Dedifferentiated amniotic fluid mesenchymal stem cell (primary cell): ENCODE data around the gene GALP.
"Not testable (repeated sequence)": the region's sequence is repeated elsewhere in the genome, so short reads cannot be mapped to it uniquely, and the experiment has no call there.

Experiments
- DNase-seq: peaks from one replicate; pipeline ENCODE4 v3.0.0-alpha.2; 2016; ENCODE audit errors: extremely low spot score

GALP gene

GRCh38 chr19:56191115-56191514 lies 15.3 kb downstream of the GALP start:
- no peak for DNase-seq

GRCh38 chr19:56191711-56192110 lies 15.9 kb downstream of the GALP start:
- no peak for DNase-seq

GRCh38 chr19:56193981-56194640 lies 18.3 kb downstream of the GALP start:
- no peak for DNase-seq

DNA sequence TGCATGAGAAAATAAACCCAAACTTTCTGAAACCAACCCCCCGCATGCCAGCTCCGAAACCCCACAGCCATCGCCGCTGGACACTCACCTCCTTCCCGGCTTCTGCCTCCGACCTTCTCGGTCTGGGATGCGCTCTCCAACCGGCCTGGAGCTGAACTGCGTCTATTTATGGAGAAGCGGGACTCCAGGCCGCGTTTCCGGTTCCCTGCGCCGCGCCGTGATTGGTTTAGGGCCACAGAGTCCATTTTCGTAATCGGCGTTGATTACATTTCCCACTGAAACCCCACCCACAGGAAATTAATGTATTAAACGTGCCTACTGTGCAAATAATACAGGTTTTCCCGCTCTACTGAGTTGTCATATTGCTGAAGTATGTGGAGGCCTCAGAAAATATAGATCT lies 21.8 kb downstream of the GALP start, which contains the start of gene ZSCAN5B:
Gene ZSCAN5B (minus strand): TSS at position 138 of the 400 bp plus-strand sequence. CDS start 4,731 bp downstream, outside the sequence.
- not testable (repeated sequence) for DNase-seq

- no peak for DNase-seq
These were observed 23.9 kb downstream of the GALP start for GRCh38 chr19:56199687-56200086.

DNA sequence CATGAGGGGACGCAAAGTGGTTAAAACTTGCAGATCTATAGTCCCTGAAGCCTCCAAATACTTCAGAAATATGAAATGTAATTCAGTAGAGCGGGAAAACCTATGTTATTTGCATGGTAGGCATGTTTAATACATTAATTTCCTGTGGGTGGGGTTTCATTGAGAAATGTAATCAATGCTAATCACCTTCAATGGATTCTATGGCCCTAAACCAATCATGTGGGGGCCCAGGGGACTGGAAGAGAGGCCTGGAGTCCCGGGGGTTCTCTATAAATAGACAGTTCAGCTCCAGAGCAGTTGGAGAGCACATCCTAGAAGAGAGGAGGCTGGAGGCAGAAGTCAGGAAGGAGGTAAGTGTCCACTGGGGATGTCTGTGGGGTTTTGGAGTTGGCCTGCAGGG lies 26.2 kb downstream of the GALP start, which contains the start of gene ZSCAN5C:
Gene ZSCAN5C (plus strand): TSS at position 301 of the 400 bp plus-strand sequence. CDS start 3,641 bp downstream, outside the sequence.
- DNase-seq: no peak

DNA sequence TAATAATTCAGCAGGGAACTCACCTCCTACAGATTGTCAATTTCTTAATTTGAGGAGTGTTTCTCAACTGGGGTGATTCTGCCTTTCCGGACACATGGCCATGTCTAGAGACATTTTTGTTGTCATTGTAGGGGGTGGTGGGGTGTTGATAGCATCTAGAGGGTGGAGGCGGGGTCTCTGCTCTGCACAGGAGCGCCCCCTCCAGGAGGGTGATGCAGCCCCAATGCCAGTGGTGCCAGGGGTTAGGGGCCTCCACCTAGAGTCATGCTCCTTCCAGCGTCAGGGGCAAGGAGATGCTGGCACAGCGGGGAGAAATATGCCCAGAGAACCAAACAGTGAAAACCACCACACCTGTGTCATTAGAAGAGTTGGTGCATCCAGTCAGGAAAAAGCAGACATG lies 31.8 kb downstream of the GALP start:
- not testable (repeated sequence) for DNase-seq

- no peak for DNase-seq
These were observed 33.3 kb downstream of the GALP start for GRCh38 chr19:56209091-56209490.

GRCh38 chr19:56210036-56210435 lies 34.2 kb downstream of the GALP start:
- DNase-seq: not testable (repeated sequence)

GRCh38 chr19:56211718-56212117 lies 35.9 kb downstream of the GALP start:
- no peak for DNase-seq

GRCh38 chr19:56217039-56217949 lies 41.5 kb downstream of the GALP start:
- no peak for DNase-seq

DNA sequence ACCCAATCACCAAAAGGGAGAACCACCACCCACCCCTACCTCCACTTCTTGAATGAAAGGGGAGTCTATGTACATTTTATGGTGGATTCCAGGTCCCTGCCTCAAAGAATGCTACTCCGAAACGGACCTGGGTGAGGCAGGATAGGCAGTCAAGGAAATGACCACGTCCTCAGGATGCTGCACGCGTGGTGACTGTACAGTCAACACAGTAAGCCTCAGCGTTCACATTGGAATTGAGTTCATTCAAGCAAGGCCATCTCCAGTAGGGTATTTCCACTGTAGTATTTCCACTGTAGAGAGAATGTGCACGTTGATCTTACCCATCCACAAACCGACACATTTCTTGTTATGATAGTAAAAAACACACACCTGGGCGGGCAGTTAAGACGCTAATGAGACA lies 43.2 kb downstream of the GALP start:
- no peak for DNase-seq

DNA sequence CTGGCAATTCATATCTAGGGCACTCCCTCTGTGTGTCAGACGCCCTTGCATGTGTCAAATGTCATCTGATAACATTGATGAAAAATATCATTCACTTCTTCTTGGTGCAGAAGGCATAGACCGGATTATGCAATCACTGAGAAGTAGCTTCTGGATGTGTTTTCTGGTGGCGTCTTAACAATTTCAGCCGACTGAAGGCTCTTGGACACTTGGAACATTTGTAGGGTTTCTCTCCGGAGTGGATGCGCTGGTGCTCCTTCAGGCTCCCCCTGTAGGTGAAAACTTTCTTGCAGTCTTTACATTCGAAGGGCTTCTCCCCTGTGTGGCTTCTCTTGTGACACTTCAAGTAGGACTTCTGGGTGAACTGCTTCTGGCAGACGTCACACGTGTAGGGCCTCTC lies 45.6 kb downstream of the GALP start:
- not testable (repeated sequence) for DNase-seq

DNA sequence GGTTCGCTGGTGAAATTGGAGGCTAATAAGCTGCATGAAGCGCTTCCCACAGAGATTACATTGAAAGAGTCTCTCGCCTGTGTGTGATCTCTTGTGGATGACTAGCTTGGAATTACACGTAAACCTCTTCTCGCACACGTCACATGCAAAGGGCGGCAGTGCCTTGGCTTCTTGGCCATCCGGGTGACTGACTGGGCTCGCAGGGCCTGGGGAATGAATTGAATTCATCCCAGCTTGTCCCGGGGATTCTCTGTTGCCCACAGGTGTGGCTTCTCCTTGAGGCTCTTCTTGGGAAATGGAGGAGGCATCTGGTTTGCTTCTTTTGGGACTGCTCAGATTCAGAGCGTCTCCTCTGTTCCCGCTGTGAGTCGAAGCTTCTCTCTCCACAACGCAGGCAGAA lies 46.0 kb downstream of the GALP start:
- no peak for DNase-seq

DNA sequence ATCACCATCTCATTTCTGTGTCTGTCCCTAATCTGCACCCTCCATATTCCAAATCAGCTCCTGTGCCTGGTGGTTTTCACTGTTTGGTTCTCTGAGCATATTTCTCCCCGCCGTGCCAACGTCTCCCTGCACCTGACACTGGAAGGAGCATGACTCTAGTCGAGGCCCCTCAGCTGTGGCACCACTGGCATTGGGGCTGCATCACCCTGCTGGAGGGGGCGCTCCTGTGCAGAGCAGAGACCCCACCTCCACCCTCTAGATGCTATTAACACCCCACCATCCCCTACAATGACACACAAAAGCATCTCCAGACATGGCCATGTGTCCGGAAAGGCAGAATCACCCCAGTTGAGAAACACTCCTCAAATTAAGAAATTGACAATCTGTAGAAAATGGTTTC lies 47.1 kb downstream of the GALP start:
- no peak for DNase-seq

DNA sequence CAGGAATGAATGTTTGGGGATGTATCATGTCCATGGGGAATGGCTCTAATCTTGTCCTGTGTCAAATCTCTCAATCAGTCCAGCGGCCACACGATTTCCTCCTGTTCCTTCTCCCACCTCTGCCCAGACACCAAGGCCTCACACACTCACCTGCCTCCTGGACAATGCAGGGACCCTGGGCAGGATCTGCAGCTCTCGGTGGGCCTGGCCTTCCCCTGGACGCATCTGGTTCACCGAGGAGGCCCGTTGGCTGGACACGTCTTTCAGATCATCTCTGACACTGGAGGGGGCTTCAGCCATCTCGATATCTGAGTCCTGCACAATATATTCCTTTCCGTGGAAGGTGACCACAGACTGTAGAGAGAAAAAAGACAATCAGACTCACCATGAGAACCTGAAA lies 47.7 kb downstream of the GALP start:
- DNase-seq: no peak
